IgD-negative memory B cell (primary cell): ENCODE results near the gene PACS1. TPM values are rescaled to one million over a fixed set of nuclear protein-coding genes. Genes with fewer than 3 reads are reported as not detected.

Experiments
- H3K27ac Mint-ChIP-seq, 3 donors: one replicate each; pipeline ENCODE4 v1.8.0; 2020 to 2022; ENCODE audit warnings: mild to moderate bottlenecking in 3 of 3, mixed read lengths in 3 of 3, moderate library complexity in 1 of 3
- H3K27me3 Mint-ChIP-seq: one replicate; pipeline ENCODE4 v1.8.0; 2021; ENCODE audit warnings: mixed read lengths
- H3K36me3 Mint-ChIP-seq: one replicate; pipeline ENCODE4 v1.8.0; 2020; ENCODE audit warnings: mild to moderate bottlenecking, mixed read lengths
- H3K4me1 Mint-ChIP-seq, 3 donors: one replicate each; pipeline ENCODE4 v1.8.0; 2020 to 2022; ENCODE audit warnings: mixed read lengths in 3 of 3, mild to moderate bottlenecking in 1 of 3
- H3K4me3 Mint-ChIP-seq, 4 donors: one replicate each; pipeline ENCODE4 v1.8.0; 2020 to 2022; ENCODE audit warnings: mild to moderate bottlenecking in 4 of 4, mixed read lengths in 4 of 4, moderate library complexity in 3 of 4
- H3K9me3 Mint-ChIP-seq, 3 donors: one replicate each; pipeline ENCODE4 v1.8.0; 2020 to 2021; ENCODE audit warnings: mixed read lengths in 3 of 3, mild to moderate bottlenecking in 1 of 3
- polyA plus RNA-seq: library from polyadenylated mRNA; unstranded; fragments of 300-500 nt; fragmentation: Illumina TruSeq; gene quantifications from one replicate; pipeline ENCODE4 v1.2.3, GENCODE V29; 2021

PACS1 gene
- polyA plus RNA-seq, 1 donor from 2014 or later = 72.9 TPM

DNA sequence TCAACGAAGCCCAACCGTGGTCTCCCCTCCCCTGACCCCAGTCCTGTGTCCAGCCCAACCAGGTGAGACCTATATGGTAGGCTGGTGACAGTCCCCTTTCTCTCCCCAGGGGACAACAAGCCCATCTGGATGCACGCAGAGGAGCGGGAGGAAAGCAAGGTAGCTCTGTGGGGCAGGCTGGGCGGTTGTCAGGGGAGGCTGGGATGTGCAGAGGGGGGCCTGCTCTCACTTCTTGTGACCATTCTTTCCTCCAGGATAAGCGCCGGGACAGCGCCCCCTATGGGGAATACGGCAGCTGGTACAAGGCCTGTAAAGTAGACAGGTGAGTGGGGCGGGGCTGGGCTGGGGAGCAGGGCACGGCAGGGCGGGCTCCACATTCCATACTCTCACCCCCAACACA is 194.8 kb downstream of the PACS1 start:
- H3K4me3 Mint-ChIP-seq = no peak overlapping the region
- H3K27ac Mint-ChIP-seq = peak overlapping the region in 2 of 3 donors; percentile 37 to 81
- no peaks in the 10 kb centered on the region for H3K9me3 Mint-ChIP-seq
- H3K36me3 Mint-ChIP-seq = no peaks in the 10 kb centered on the region
- H3K27me3 Mint-ChIP-seq = no peaks in the 10 kb centered on the region
- peaks cover 6 to 20% (median 16%) of the 10 kb centered on the region in 3 donors for H3K4me1 Mint-ChIP-seq

DNA sequence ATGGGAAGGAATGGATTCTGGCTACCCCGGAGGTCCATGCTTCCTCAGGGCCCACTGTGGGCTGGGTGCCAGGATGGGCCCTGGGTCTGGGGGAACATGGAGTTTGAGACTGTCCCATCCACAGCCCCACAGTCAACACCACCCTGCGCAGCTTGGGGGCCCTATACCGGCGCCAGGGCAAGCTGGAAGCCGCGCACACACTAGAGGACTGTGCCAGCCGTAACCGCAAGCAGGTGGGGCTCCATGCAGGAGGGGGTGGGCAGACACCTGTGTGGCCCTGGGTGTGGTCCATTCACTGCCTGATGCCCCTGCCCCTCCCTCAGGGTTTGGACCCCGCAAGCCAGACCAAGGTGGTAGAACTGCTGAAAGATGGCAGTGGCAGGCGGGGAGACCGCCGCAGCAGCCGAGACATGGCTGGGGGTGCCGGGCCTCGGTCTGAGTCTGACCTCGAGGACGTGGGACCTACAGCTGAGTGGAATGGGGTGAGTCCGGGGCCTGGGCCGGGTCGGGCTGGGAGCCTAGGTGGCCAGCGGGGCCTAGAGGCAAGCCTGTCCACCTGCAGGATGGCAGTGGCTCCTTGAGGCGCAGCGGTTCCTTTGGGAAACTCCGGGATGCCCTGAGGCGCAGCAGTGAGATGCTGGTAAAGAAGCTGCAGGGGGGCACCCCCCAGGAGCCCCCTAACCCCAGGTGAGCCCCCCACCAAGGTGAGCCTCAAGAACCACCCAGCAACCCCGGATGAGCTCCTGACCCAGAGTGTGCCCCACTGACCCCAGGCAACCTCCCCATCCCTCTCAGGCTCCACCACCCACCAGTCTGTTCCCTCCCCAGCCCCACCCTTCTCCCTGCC is 195.7 kb downstream of the PACS1 start:
- Mint-ChIP-seq H3K4me1 (peaks cover 6 to 23% (median 15%) of the 10 kb centered on the region in 3 donors), H3K36me3 (no peaks in the 10 kb centered on the region), H3K27me3 (no peaks in the 10 kb centered on the region), H3K9me3 (no peaks in the 10 kb centered on the region), H3K4me3 (no peak overlapping the region), H3K27ac (no peak overlapping the region)

- Mint-ChIP-seq H3K4me1 (peaks cover 6 to 23% (median 17%) of the 10 kb centered on the region in 3 donors), H3K27ac (peak overlapping the region in 2 of 3 donors; percentile 96 to 97), H3K27me3 (no peaks in the 10 kb centered on the region), H3K9me3 (no peaks in the 10 kb centered on the region), H3K36me3 (no peaks in the 10 kb centered on the region), H3K4me3 (peak overlapping the region in 1 of 4 donors; percentile 94)
These were observed 196.4 kb downstream of the PACS1 start for GRCh38 chr11:66266378-66267038.

- Mint-ChIP-seq H3K4me1 (peaks cover 6 to 23% (median 17%) of the 10 kb centered on the region in 3 donors), H3K27me3 (no peaks in the 10 kb centered on the region), H3K9me3 (no peaks in the 10 kb centered on the region), H3K27ac (peak overlapping the region in 2 of 3 donors; percentile 96 to 97), H3K36me3 (no peaks in the 10 kb centered on the region), H3K4me3 (peak overlapping the region; percentile 91 to 96 (median 94))
These were observed 196.9 kb downstream of the PACS1 start for GRCh38 chr11:66267039-66267378.

- no peaks in the 10 kb centered on the region for H3K27me3 Mint-ChIP-seq
- H3K9me3 Mint-ChIP-seq = no peaks in the 10 kb centered on the region
- H3K36me3 Mint-ChIP-seq = peaks cover under 1% of the 10 kb centered on the region
- peaks cover 6 to 21% (median 17%) of the 10 kb centered on the region in 3 donors for H3K4me1 Mint-ChIP-seq
- H3K27ac Mint-ChIP-seq = peak overlapping the region; percentile 96 to 99 (median 97)
- H3K4me3 Mint-ChIP-seq = peak overlapping the region; percentile 91 to 96 (median 94)
These were observed 197.5 kb downstream of the PACS1 start for GRCh38 chr11:66267379-66268243.

GRCh38 chr11:66268244-66268951 is 198.3 kb downstream of the PACS1 start, which contains the start of gene RAB1B:
RAB1B (plus strand) TSS chr11:66268639; CDS start chr11:66268680, 41 bp downstream.
- Mint-ChIP-seq H3K9me3 (no peaks in the 10 kb centered on the region), H3K4me1 (peaks cover 6 to 23% (median 17%) of the 10 kb centered on the region in 3 donors), H3K36me3 (peaks cover 2% of the 10 kb centered on the region), H3K4me3 (peak within 1 kb of the TSS; percentile 91 to 96 (median 94)), H3K27ac (peak within 1 kb of the TSS; percentile 96 to 99 (median 97)), H3K27me3 (no peaks in the 10 kb centered on the region)

DNA sequence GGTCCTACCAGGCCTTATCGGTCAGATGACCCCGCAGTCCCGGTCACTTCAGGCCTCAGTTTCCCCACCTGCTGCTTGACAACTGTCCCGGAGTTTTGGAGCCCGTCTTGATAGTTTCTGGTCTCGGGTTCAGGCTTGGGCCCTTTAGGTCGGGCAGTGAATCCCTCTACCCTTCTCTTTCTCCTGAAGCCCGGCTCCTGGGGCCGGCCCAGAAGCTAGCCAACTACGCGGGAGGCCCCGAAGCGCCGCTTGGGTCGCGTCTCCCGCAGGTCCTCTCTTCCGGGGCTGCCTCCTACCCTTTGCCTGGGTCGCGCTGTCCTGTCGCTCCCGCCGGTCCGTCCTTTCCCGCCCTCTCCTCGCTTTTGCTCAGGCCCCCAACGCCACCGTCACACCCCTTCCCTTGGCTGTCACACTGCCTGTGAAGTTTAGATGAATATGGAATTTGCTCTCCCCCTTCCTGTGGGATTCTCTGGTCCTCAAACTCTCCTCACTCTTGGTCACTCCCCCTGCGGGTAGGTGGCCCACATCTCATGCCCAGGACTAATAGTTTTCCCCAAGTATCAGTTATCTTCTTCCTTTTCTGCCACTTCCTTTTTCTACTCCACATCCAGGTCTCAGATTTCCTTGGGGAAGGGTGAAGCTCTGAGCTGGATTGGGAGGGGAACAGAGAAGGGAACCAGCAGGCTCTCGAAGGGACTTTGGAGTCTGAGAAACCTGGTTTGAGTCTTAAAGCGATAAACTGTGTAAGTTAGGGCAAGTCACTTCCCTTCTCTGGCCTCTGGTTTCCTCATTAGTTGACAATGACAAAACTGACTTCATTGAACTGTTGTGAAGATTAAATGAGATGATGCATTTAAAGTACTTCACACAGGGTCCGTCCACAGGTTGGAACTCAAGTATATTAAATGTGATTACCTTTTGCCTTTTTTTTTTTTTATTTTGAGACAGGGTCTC is 199.2 kb downstream of the PACS1 start:
- Mint-ChIP-seq H3K4me3 (peak overlapping the region; percentile 91 to 96 (median 94)), H3K27ac (peak overlapping the region; percentile 96 to 99 (median 97)), H3K27me3 (no peaks in the 10 kb centered on the region), H3K36me3 (peaks cover 5% of the 10 kb centered on the region), H3K4me1 (peaks cover 6 to 25% (median 17%) of the 10 kb centered on the region in 3 donors), H3K9me3 (no peaks in the 10 kb centered on the region)

GRCh38 chr11:66271816-66272215 is 201.7 kb downstream of the PACS1 start:
- Mint-ChIP-seq H3K36me3 (peaks cover 5% of the 10 kb centered on the region), H3K27me3 (no peaks in the 10 kb centered on the region), H3K4me1 (peaks cover 6 to 25% (median 15%) of the 10 kb centered on the region in 3 donors)

GRCh38 chr11:66272596-66272995 is 202.5 kb downstream of the PACS1 start:
- Mint-ChIP-seq H3K36me3 (peaks cover 5% of the 10 kb centered on the region), H3K9me3 (no peaks in the 10 kb centered on the region), H3K4me1 (peaks cover 6 to 20% (median 10%) of the 10 kb centered on the region in 3 donors)

More at GRCh38 chr11:66271816-66272215, 201.7 kb downstream of the PACS1 start:
- Mint-ChIP-seq H3K4me3 (peak overlapping the region in 1 of 4 donors; percentile 21), H3K27ac (peak overlapping the region in 2 of 3 donors; percentile 43 to 72), H3K9me3 (no peaks in the 10 kb centered on the region)

DNA sequence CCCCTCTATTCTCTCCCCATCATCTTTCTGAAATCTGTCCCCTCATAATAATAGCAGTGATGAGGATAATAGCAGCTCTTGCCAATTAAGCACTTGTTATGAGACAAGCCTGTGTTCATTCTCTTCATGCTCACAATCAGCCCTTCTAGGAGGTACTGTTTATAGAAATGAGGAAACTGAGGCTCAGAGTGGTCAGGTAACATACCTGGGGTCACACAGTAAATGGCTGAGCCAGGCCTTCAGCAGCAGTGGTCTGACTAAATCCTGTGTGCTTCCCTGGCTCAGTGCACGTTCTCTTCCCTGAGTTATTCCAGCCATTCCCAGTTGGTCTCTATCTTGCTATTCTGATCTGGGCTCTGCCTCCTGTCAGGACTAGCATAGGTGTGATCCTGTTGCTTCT is 204.1 kb downstream of the PACS1 start:
- H3K9me3 Mint-ChIP-seq = no peaks in the 10 kb centered on the region
- peaks cover 1% of the 10 kb centered on the region for H3K27me3 Mint-ChIP-seq
- peaks cover 5% of the 10 kb centered on the region for H3K36me3 Mint-ChIP-seq
- peaks cover 0 to 14% (median 11%) of the 10 kb centered on the region in 3 donors for H3K4me1 Mint-ChIP-seq
- no peak overlapping the region for H3K4me3 Mint-ChIP-seq
- peak overlapping the region in 2 of 3 donors; percentile 3 to 30 for H3K27ac Mint-ChIP-seq

More at GRCh38 chr11:66272596-66272995, 202.5 kb downstream of the PACS1 start:
- Mint-ChIP-seq H3K27me3 (no peaks in the 10 kb centered on the region), H3K4me3 (peak overlapping the region in 2 of 4 donors; percentile 38 to 75), H3K27ac (peak overlapping the region in 2 of 3 donors; percentile 26 to 71)

GRCh38 chr11:66275396-66275795 is 205.3 kb downstream of the PACS1 start:
- H3K4me1 Mint-ChIP-seq = peaks cover 0 to 6% (median 4%) of the 10 kb centered on the region in 3 donors
- no peaks in the 10 kb centered on the region for H3K9me3 Mint-ChIP-seq

DNA sequence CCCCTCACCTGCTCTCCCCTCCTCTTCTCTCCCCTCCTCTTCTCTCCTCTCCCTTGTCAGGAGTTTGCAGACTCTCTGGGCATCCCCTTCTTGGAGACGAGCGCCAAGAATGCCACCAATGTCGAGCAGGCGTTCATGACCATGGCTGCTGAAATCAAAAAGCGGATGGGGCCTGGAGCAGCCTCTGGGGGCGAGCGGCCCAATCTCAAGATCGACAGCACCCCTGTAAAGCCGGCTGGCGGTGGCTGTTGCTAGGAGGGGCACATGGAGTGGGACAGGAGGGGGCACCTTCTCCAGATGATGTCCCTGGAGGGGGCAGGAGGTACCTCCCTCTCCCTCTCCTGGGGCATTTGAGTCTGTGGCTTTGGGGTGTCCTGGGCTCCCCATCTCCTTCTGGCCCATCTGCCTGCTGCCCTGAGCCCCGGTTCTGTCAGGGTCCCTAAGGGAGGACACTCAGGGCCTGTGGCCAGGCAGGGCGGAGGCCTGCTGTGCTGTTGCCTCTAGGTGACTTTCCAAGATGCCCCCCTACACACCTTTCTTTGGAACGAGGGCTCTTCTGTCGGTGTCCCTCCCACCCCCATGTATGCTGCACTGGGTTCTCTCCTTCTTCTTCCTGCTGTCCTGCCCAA is 206.0 kb downstream of the PACS1 start:
- peak overlapping the region in 2 of 4 donors; percentile 50 to 61 for H3K4me3 Mint-ChIP-seq
- no peaks in the 10 kb centered on the region for H3K9me3 Mint-ChIP-seq
- H3K36me3 Mint-ChIP-seq = peaks cover 5% of the 10 kb centered on the region
- H3K4me1 Mint-ChIP-seq = peaks cover 2 to 6% (median 5%) of the 10 kb centered on the region in 3 donors
- peaks cover 4% of the 10 kb centered on the region for H3K27me3 Mint-ChIP-seq
- H3K27ac Mint-ChIP-seq = peak overlapping the region in 1 of 3 donors; percentile 71

More at GRCh38 chr11:66275396-66275795, 205.3 kb downstream of the PACS1 start:
- Mint-ChIP-seq H3K4me3 (peak overlapping the region in 1 of 4 donors; percentile 23), H3K27ac (peak overlapping the region in 1 of 3 donors; percentile 73), H3K27me3 (peaks cover 4% of the 10 kb centered on the region), H3K36me3 (peaks cover 5% of the 10 kb centered on the region)
